ENCODE measurements around the gene LYZL1.

DNA sequence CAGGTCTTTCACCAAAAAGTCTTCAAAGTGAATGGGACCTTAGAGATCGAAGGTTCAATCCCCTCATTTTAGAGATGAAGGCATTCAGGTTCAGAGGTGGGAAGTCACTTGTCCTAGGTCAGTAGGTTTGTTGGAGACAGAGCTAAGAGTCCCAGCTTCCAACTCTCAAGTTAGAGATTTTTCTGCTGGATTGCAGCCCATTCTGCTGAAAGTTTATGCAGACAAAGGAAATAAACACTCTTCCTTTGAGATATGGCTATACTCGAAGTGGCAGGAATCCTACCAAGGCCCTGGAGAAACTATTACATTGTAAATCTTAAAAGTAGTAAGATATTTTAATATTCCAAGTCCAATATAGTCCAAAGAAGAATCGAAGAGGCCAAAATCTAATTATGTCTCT lies 64.4 kb downstream of the LYZL1 start:
- TF ChIP-seq, protein P1, sequence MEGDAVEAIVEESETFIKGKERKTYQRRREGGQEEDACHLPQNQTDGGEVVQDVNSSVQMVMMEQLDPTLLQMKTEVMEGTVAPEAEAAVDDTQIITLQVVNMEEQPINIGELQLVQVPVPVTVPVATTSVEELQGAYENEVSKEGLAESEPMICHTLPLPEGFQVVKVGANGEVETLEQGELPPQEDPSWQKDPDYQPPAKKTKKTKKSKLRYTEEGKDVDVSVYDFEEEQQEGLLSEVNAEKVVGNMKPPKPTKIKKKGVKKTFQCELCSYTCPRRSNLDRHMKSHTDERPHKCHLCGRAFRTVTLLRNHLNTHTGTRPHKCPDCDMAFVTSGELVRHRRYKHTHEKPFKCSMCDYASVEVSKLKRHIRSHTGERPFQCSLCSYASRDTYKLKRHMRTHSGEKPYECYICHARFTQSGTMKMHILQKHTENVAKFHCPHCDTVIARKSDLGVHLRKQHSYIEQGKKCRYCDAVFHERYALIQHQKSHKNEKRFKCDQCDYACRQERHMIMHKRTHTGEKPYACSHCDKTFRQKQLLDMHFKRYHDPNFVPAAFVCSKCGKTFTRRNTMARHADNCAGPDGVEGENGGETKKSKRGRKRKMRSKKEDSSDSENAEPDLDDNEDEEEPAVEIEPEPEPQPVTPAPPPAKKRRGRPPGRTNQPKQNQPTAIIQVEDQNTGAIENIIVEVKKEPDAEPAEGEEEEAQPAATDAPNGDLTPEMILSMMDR (IDR thresholded peaks at IDR 0.05; ENCODE audit: insufficient read depth, low read length) = no peak
- TF ChIP-seq GABPA (IDR thresholded peaks at IDR 0.05; ENCODE audit: low read depth) = no peak
- no peak for TF ChIP-seq POLR2AphosphoS5 (IDR thresholded peaks at IDR 0.05; ENCODE audit: low read depth)
- TF ChIP-seq, protein P2, sequence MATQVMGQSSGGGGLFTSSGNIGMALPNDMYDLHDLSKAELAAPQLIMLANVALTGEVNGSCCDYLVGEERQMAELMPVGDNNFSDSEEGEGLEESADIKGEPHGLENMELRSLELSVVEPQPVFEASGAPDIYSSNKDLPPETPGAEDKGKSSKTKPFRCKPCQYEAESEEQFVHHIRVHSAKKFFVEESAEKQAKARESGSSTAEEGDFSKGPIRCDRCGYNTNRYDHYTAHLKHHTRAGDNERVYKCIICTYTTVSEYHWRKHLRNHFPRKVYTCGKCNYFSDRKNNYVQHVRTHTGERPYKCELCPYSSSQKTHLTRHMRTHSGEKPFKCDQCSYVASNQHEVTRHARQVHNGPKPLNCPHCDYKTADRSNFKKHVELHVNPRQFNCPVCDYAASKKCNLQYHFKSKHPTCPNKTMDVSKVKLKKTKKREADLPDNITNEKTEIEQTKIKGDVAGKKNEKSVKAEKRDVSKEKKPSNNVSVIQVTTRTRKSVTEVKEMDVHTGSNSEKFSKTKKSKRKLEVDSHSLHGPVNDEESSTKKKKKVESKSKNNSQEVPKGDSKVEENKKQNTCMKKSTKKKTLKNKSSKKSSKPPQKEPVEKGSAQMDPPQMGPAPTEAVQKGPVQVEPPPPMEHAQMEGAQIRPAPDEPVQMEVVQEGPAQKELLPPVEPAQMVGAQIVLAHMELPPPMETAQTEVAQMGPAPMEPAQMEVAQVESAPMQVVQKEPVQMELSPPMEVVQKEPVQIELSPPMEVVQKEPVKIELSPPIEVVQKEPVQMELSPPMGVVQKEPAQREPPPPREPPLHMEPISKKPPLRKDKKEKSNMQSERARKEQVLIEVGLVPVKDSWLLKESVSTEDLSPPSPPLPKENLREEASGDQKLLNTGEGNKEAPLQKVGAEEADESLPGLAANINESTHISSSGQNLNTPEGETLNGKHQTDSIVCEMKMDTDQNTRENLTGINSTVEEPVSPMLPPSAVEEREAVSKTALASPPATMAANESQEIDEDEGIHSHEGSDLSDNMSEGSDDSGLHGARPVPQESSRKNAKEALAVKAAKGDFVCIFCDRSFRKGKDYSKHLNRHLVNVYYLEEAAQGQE (IDR thresholded peaks at IDR 0.05; ENCODE audit: insufficient replicate concordance, low read depth) = no peak

Data from HL-60 (cell line).